Measurements from ENCODE around the gene PPP1R12C. TPM values are rescaled to one million over a fixed set of nuclear protein-coding genes. Genes with fewer than 3 reads are reported as not detected.

PPP1R12C gene
- total RNA-seq, 1 donor from 2014 or later: 24.5 TPM

- H3K9ac ChIP-seq (ENCODE audit: low read depth in 1 of 3, low read length in 3 of 3): no peak overlapping the region
- no peaks in the 10 kb centered on the region for H3K9me3 ChIP-seq (ENCODE audit: control insufficient read depth in 3 of 3, low read length in 3 of 3)
- H3K27ac ChIP-seq (ENCODE audit: low read depth, low read length): no peak overlapping the region
- H3K4me1 ChIP-seq (ENCODE audit: control insufficient read depth in 3 of 3, insufficient read depth in 3 of 3, low read length in 3 of 3): peaks cover 15 to 26% (median 21%) of the 10 kb centered on the region in 3 donors
- H3K27me3 ChIP-seq (ENCODE audit: control insufficient read depth in 3 of 3, insufficient read depth in 3 of 3, low read length in 3 of 3): peaks cover 16 to 21% (median 20%) of the 10 kb centered on the region in 3 donors
- H3K36me3 ChIP-seq (ENCODE audit: control insufficient read depth in 3 of 3, insufficient read depth in 3 of 3, low read length in 3 of 3): peaks cover 17 to 29% (median 22%) of the 10 kb centered on the region in 3 donors
- no peak overlapping the region for H3K4me3 ChIP-seq (ENCODE audit: low read length in 3 of 3)
These were observed 26.1 kb downstream of the PPP1R12C start for GRCh38 chr19:55091126-55091910.

- no peak overlapping the region for H3K27ac ChIP-seq (ENCODE audit: low read depth, low read length)
- H3K4me1 ChIP-seq (ENCODE audit: control insufficient read depth in 3 of 3, insufficient read depth in 3 of 3, low read length in 3 of 3): peaks cover 15 to 26% (median 21%) of the 10 kb centered on the region in 3 donors
- no peaks in the 10 kb centered on the region for H3K9me3 ChIP-seq (ENCODE audit: control insufficient read depth in 3 of 3, low read length in 3 of 3)
- H3K27me3 ChIP-seq (ENCODE audit: control insufficient read depth in 3 of 3, insufficient read depth in 3 of 3, low read length in 3 of 3): peaks cover 23 to 28% (median 27%) of the 10 kb centered on the region in 3 donors
- H3K4me3 ChIP-seq (ENCODE audit: low read length in 3 of 3): no peak overlapping the region
- no peak overlapping the region for H3K9ac ChIP-seq (ENCODE audit: low read depth in 1 of 3, low read length in 3 of 3)
- H3K36me3 ChIP-seq (ENCODE audit: control insufficient read depth in 3 of 3, insufficient read depth in 3 of 3, low read length in 3 of 3): peaks cover 17 to 28% (median 22%) of the 10 kb centered on the region in 3 donors
These were observed 26.9 kb downstream of the PPP1R12C start for GRCh38 chr19:55090564-55090963.

GRCh38 chr19:55089342-55089944, 28.0 kb downstream of the PPP1R12C start:
- no peak overlapping the region for H3K4me3 ChIP-seq (ENCODE audit: low read length in 3 of 3)
- H3K27ac ChIP-seq (ENCODE audit: low read depth, low read length): no peak overlapping the region
- H3K36me3 ChIP-seq (ENCODE audit: control insufficient read depth in 3 of 3, insufficient read depth in 3 of 3, low read length in 3 of 3): peaks cover 7 to 18% (median 16%) of the 10 kb centered on the region in 3 donors
- no peak overlapping the region for H3K9ac ChIP-seq (ENCODE audit: low read depth in 1 of 3, low read length in 3 of 3)
- peaks cover 32 to 38% (median 38%) of the 10 kb centered on the region in 3 donors for H3K27me3 ChIP-seq (ENCODE audit: control insufficient read depth in 3 of 3, insufficient read depth in 3 of 3, low read length in 3 of 3)
- H3K4me1 ChIP-seq (ENCODE audit: control insufficient read depth in 3 of 3, insufficient read depth in 3 of 3, low read length in 3 of 3): peaks cover 15 to 22% (median 21%) of the 10 kb centered on the region in 3 donors
- H3K9me3 ChIP-seq (ENCODE audit: control insufficient read depth in 3 of 3, low read length in 3 of 3): no peaks in the 10 kb centered on the region

GRCh38 chr19:55088543-55089341, 28.7 kb downstream of the PPP1R12C start:
- Histone ChIP-seq H3K4me3 (ENCODE audit: low read length in 3 of 3) (no peak overlapping the region), H3K4me1 (ENCODE audit: control insufficient read depth in 3 of 3, insufficient read depth in 3 of 3, low read length in 3 of 3) (peaks cover 15 to 22% (median 21%) of the 10 kb centered on the region in 3 donors), H3K27me3 (ENCODE audit: control insufficient read depth in 3 of 3, insufficient read depth in 3 of 3, low read length in 3 of 3) (peaks cover 38 to 45% (median 45%) of the 10 kb centered on the region in 3 donors), H3K27ac (ENCODE audit: low read depth, low read length) (no peak overlapping the region), H3K9ac (ENCODE audit: low read depth in 1 of 3, low read length in 3 of 3) (peak overlapping the region in 1 of 3 donors; percentile 62), H3K9me3 (ENCODE audit: control insufficient read depth in 3 of 3, low read length in 3 of 3) (no peaks in the 10 kb centered on the region), H3K36me3 (ENCODE audit: control insufficient read depth in 3 of 3, insufficient read depth in 3 of 3, low read length in 3 of 3) (peaks cover 4 to 15% (median 13%) of the 10 kb centered on the region in 3 donors)

GRCh38 chr19:55088021-55088451, 29.4 kb downstream of the PPP1R12C start:
- H3K27ac ChIP-seq (ENCODE audit: low read depth, low read length): no peak overlapping the region
- H3K9me3 ChIP-seq (ENCODE audit: control insufficient read depth in 3 of 3, low read length in 3 of 3): no peaks in the 10 kb centered on the region
- H3K36me3 ChIP-seq (ENCODE audit: control insufficient read depth in 3 of 3, insufficient read depth in 3 of 3, low read length in 3 of 3): peaks cover 4 to 15% (median 13%) of the 10 kb centered on the region in 3 donors
- H3K4me1 ChIP-seq (ENCODE audit: control insufficient read depth in 3 of 3, insufficient read depth in 3 of 3, low read length in 3 of 3): peaks cover 15 to 22% (median 21%) of the 10 kb centered on the region in 3 donors
- H3K27me3 ChIP-seq (ENCODE audit: control insufficient read depth in 3 of 3, insufficient read depth in 3 of 3, low read length in 3 of 3): peaks cover 43 to 51% (median 49%) of the 10 kb centered on the region in 3 donors
- H3K4me3 ChIP-seq (ENCODE audit: low read length in 3 of 3): peak overlapping the region in 2 of 3 donors; percentile 73 to 74
- peak overlapping the region in 1 of 3 donors; percentile 62 for H3K9ac ChIP-seq (ENCODE audit: low read depth in 1 of 3, low read length in 3 of 3)

- H3K9ac ChIP-seq (ENCODE audit: low read depth in 1 of 3, low read length in 3 of 3): peak overlapping the region in 2 of 3 donors; percentile 33 to 62
- H3K9me3 ChIP-seq (ENCODE audit: control insufficient read depth in 3 of 3, low read length in 3 of 3): no peaks in the 10 kb centered on the region
- peaks cover 15 to 22% (median 21%) of the 10 kb centered on the region in 3 donors for H3K4me1 ChIP-seq (ENCODE audit: control insufficient read depth in 3 of 3, insufficient read depth in 3 of 3, low read length in 3 of 3)
- H3K36me3 ChIP-seq (ENCODE audit: control insufficient read depth in 3 of 3, insufficient read depth in 3 of 3, low read length in 3 of 3): peaks cover 4 to 12% (median 11%) of the 10 kb centered on the region in 3 donors
- no peak overlapping the region for H3K27ac ChIP-seq (ENCODE audit: low read depth, low read length)
- peak overlapping the region; percentile 59 to 74 (median 73) for H3K4me3 ChIP-seq (ENCODE audit: low read length in 3 of 3)
- H3K27me3 ChIP-seq (ENCODE audit: control insufficient read depth in 3 of 3, insufficient read depth in 3 of 3, low read length in 3 of 3): peaks cover 48 to 56% (median 53%) of the 10 kb centered on the region in 3 donors
These were observed 29.9 kb downstream of the PPP1R12C start for GRCh38 chr19:55087542-55087901.

GRCh38 chr19:55086730-55087541, 30.5 kb downstream of the PPP1R12C start:
- Histone ChIP-seq H3K27ac (ENCODE audit: low read depth, low read length) (no peak overlapping the region), H3K4me1 (ENCODE audit: control insufficient read depth in 3 of 3, insufficient read depth in 3 of 3, low read length in 3 of 3) (peaks cover 15 to 24% (median 22%) of the 10 kb centered on the region in 3 donors), H3K27me3 (ENCODE audit: control insufficient read depth in 3 of 3, insufficient read depth in 3 of 3, low read length in 3 of 3) (peaks cover 54 to 62% (median 59%) of the 10 kb centered on the region in 3 donors), H3K36me3 (ENCODE audit: control insufficient read depth in 3 of 3, insufficient read depth in 3 of 3, low read length in 3 of 3) (peaks cover 4 to 12% (median 11%) of the 10 kb centered on the region in 3 donors), H3K4me3 (ENCODE audit: low read length in 3 of 3) (peak overlapping the region; percentile 59 to 74 (median 73)), H3K9me3 (ENCODE audit: control insufficient read depth in 3 of 3, low read length in 3 of 3) (no peaks in the 10 kb centered on the region), H3K9ac (ENCODE audit: low read depth in 1 of 3, low read length in 3 of 3) (peak overlapping the region in 2 of 3 donors; percentile 33 to 62)

GRCh38 chr19:55085923-55086715, 31.3 kb downstream of the PPP1R12C start:
- Histone ChIP-seq H3K9me3 (ENCODE audit: control insufficient read depth in 3 of 3, low read length in 3 of 3) (no peaks in the 10 kb centered on the region), H3K27me3 (ENCODE audit: control insufficient read depth in 3 of 3, insufficient read depth in 3 of 3, low read length in 3 of 3) (peaks cover 62 to 70% (median 65%) of the 10 kb centered on the region in 3 donors), H3K4me3 (ENCODE audit: low read length in 3 of 3) (peak overlapping the region in 1 of 3 donors; percentile 74), H3K36me3 (ENCODE audit: control insufficient read depth in 3 of 3, insufficient read depth in 3 of 3, low read length in 3 of 3) (peaks cover 0 to 6% (median 5%) of the 10 kb centered on the region in 3 donors), H3K4me1 (ENCODE audit: control insufficient read depth in 3 of 3, insufficient read depth in 3 of 3, low read length in 3 of 3) (peaks cover 17 to 28% (median 26%) of the 10 kb centered on the region in 3 donors), H3K9ac (ENCODE audit: low read depth in 1 of 3, low read length in 3 of 3) (no peak overlapping the region), H3K27ac (ENCODE audit: low read depth, low read length) (no peak overlapping the region)

Data from skeletal muscle tissue (tissue), 4 donors.